Astrocyte of the hippocampus (primary cell): ENCODE results near the gene CAMTA1.
"Not testable (repeated sequence)": the region's sequence is repeated elsewhere in the genome, so short reads cannot be mapped to it uniquely, and the experiment has no call there.

Experiments used
- DNase-seq: peaks from one replicate; pipeline ENCODE4 v3.0.0; 2011; ENCODE audit warnings: low read depth, low spot score

The CAMTA1 gene

GRCh38 chr1:7604906-7605305 lies 819.7 kb downstream of the CAMTA1 start:
- not testable (repeated sequence) for DNase-seq

GRCh38 chr1:7606096-7606495 lies 820.8 kb downstream of the CAMTA1 start:
- no peak for DNase-seq

- no peak for DNase-seq
These were observed 821.8 kb downstream of the CAMTA1 start for GRCh38 chr1:7607097-7607496.

GRCh38 chr1:7608628-7609305 lies 823.5 kb downstream of the CAMTA1 start:
- DNase-seq, result peak; percentile 41

- DNase-seq, result no peak
These were observed 824.2 kb downstream of the CAMTA1 start for GRCh38 chr1:7609311-7609994.

- no peak for DNase-seq
These were observed 825.0 kb downstream of the CAMTA1 start for GRCh38 chr1:7610106-7610731.

- no peak for DNase-seq
These were observed 825.7 kb downstream of the CAMTA1 start for GRCh38 chr1:7610936-7611335.

GRCh38 chr1:7611421-7612010 lies 826.3 kb downstream of the CAMTA1 start:
- DNase-seq, result no peak

GRCh38 chr1:7613106-7613850 lies 828.0 kb downstream of the CAMTA1 start:
- DNase-seq, result no peak

GRCh38 chr1:7613851-7614205 lies 828.6 kb downstream of the CAMTA1 start:
- no peak for DNase-seq

- no peak for DNase-seq
These were observed 829.4 kb downstream of the CAMTA1 start for GRCh38 chr1:7614576-7615074.

GRCh38 chr1:7615138-7615537 lies 829.9 kb downstream of the CAMTA1 start:
- DNase-seq, result no peak

- peak; percentile 71 for DNase-seq
These were observed 831.0 kb downstream of the CAMTA1 start for GRCh38 chr1:7616076-7616832.

- no peak for DNase-seq
These were observed 831.7 kb downstream of the CAMTA1 start for GRCh38 chr1:7616953-7617352.

- DNase-seq, result no peak
These were observed 832.6 kb downstream of the CAMTA1 start for GRCh38 chr1:7617826-7618225.

GRCh38 chr1:7620196-7620595 lies 834.9 kb downstream of the CAMTA1 start:
- no peak for DNase-seq

- no peak for DNase-seq
These were observed 836.3 kb downstream of the CAMTA1 start for GRCh38 chr1:7621334-7622219.

- DNase-seq, result no peak
These were observed 838.6 kb downstream of the CAMTA1 start for GRCh38 chr1:7623842-7624241.

GRCh38 chr1:7624791-7625355 lies 839.6 kb downstream of the CAMTA1 start:
- no peak for DNase-seq

- DNase-seq, result no peak
These were observed 840.1 kb downstream of the CAMTA1 start for GRCh38 chr1:7625401-7625800.
